ENCODE measurements around the gene TMEM88. TPM values are rescaled to one million over a fixed set of nuclear protein-coding genes. Genes with fewer than 3 reads are reported as not detected.
A peak's percentile ranks its signal among the peaks of the same experiment; 100 is the strongest.

Gene TMEM88
- total and polyA plus RNA-seq, 2 of the 4 experiments (the other 2 are of a cell fraction): 2.1 TPM; not detected in 1

DNA sequence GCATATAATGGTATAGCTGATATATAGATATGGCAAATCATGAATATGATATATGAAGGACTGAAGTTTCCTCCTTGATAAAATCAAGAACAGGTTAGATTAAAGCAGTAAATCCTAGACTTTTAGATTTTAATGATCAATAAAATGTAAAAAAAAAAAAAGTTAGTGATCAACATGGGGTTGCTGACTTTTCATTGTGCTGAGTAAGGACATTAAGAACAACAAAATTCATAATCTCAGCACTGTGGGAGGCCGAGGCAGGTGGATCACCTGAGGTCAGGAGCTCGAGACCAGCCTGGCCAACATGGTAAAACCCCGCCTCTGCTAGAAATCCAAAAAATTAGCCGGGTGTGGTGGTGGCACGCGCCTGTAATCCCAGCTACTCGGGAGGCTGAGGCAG lies 23.4 kb downstream of the TMEM88 start:
- no peak overlapping the region for H2AK9ac ChIP-seq (replicated peaks; ENCODE audit: low read depth, low read length, poor library complexity)
- dilution Hi-C loops (cut with HindIII; ENCODE audit: low sequenced_read_pairs, unreplicated experiment) (no loop called here), in situ Hi-C loops (cut with MboI; ENCODE audit: low sequenced_read_pairs) (no loop called here), intact Hi-C loops (cut with micrococcal nuclease) (no loop called here)
- no peak overlapping the region for H3K27ac ChIP-seq (ENCODE audit: insufficient read depth, low read length)
- no peak overlapping the region for H3K23ac ChIP-seq (ENCODE audit: low read depth, low read length)
- H3K9me1 ChIP-seq (ENCODE audit: insufficient read depth, low read length): peaks cover 5% of the 10 kb centered on the region; the same call in 1 of the 2 replicates
- H2BK20ac ChIP-seq (ENCODE audit: low read depth, low read length): no peak overlapping the region
- H2AK5ac ChIP-seq (ENCODE audit: low read depth, low read length): no peak overlapping the region
- H3K4me3 ChIP-seq (ENCODE audit: insufficient read depth, low read depth, low read length): no peak overlapping the region
- DNase-seq: no peak
- H4K91ac ChIP-seq (ENCODE audit: insufficient read depth, low read depth, low read length): no peak overlapping the region
- no peak overlapping the region for H3K9ac ChIP-seq (ENCODE audit: low read depth, low read length)
- no peak overlapping the region for H3K18ac ChIP-seq (ENCODE audit: low read depth, low read length)
- no peak overlapping the region for H2BK120ac ChIP-seq (ENCODE audit: low read depth, low read length)
- H3K4me2 ChIP-seq (ENCODE audit: low read depth, low read length): no peak overlapping the region
- no TSS peak for BruUV-seq (replicated peaks)
- no peaks in the 10 kb centered on the region for H4K20me1 ChIP-seq (ENCODE audit: insufficient read depth, low read length)
- H4K5ac ChIP-seq (ENCODE audit: low read depth, low read length): no peak overlapping the region
- H3K56ac ChIP-seq (ENCODE audit: extremely low read depth, insufficient read depth, low read length): no peak overlapping the region
- H2BK15ac ChIP-seq (ENCODE audit: low read depth, low read length): no peak overlapping the region
- WGBS, 2 experiments (ENCODE audit: extremely low coverage in 2 of 2, insufficient read length in 1 of 2): no CpG with 5 or more reads among the region's 7 CpGs
- H4K8ac ChIP-seq (ENCODE audit: low read depth in 2 of 2, low read length in 2 of 2): no peak overlapping the region
- ATAC-seq (ENCODE audit: low read depth): no peak
- TF ChIP-seq CHD1 (IDR thresholded peaks at IDR 0.05; ENCODE audit: low read depth, low read length) (no peak), MXI1 (IDR thresholded peaks at IDR 0.05; ENCODE audit: borderline replicate concordance, low read depth, low read length) (no peak), MAFK (IDR thresholded peaks at IDR 0.05; ENCODE audit: low read depth, low read length) (peak; percentile 35; the same call in 1 of the 2 replicates), NFE2L2 (IDR thresholded peaks at IDR 0.05; ENCODE audit: low read depth, low read length) (no peak)
- TF ChIP-seq, protein P1, sequence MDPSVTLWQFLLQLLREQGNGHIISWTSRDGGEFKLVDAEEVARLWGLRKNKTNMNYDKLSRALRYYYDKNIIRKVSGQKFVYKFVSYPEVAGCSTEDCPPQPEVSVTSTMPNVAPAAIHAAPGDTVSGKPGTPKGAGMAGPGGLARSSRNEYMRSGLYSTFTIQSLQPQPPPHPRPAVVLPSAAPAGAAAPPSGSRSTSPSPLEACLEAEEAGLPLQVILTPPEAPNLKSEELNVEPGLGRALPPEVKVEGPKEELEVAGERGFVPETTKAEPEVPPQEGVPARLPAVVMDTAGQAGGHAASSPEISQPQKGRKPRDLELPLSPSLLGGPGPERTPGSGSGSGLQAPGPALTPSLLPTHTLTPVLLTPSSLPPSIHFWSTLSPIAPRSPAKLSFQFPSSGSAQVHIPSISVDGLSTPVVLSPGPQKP (IDR thresholded peaks at IDR 0.05; ENCODE audit: borderline replicate concordance, low read depth, low read length): no peak
- H3K9me3 ChIP-seq (ENCODE audit: control insufficient read depth, insufficient read depth, low read length): no peaks in the 10 kb centered on the region
- no peak overlapping the region for H3K14ac ChIP-seq (replicated peaks; ENCODE audit: low read depth, low read length)
- H3K36me3 ChIP-seq (ENCODE audit: control insufficient read depth, insufficient read depth, low read length): peaks cover 19% of the 10 kb centered on the region
- peaks cover 10 to 31% of the 10 kb centered on the region in 2 experiments for H3K79me1 ChIP-seq (ENCODE audit: low read depth in 1 of 2, low read length in 2 of 2)
- ChIA-PET POLR2A (ENCODE audit: unreplicated experiment) (no interaction called here), CTCF (interaction anchor here (0.6 to 0.7 kb wide), 2 partner anchors 27 to 35 kb away, joined by 3 read pairs; no protein-coding TSS in a partner anchor)
- H3K4ac ChIP-seq (ENCODE audit: low read depth, low read length): no peak overlapping the region
- H2AFZ ChIP-seq (replicated peaks; ENCODE audit: low read length, poor library complexity): no peak overlapping the region
- H2BK5ac ChIP-seq (ENCODE audit: low read depth, low read length, poor library complexity, severe bottlenecking): no peak overlapping the region
- H3K27me3 ChIP-seq (ENCODE audit: control insufficient read depth, insufficient read depth, low read length): no peaks in the 10 kb centered on the region
- peaks cover 8% of the 10 kb centered on the region; the same call in 1 of the 2 replicates for H3K4me1 ChIP-seq (ENCODE audit: control insufficient read depth, insufficient read depth, low read length)

All from IMR-90 (cell line).